RWPE1 (cell line): ENCODE measurements around the gene SPAG4.

Experiments
- CTCF ChIA-PET: fragments of 350-600 bp; sonication (Branson Sonifier 250); formaldehyde crosslinking; extraction: SDS; loops from one replicate; lab custom pipeline; 2021; lab: Yijun Ruan, JAX
- POLR2A ChIA-PET: fragments of 400-600 bp; formaldehyde crosslinking; extraction: SDS; loops from one replicate; lab custom pipeline; 2020; ENCODE audit warnings: antibody characterized with exemption; ENCODE audit not compliant: low non-redundant PET; lab: Yijun Ruan, JAX
- DNase-seq: peaks from one replicate; pipeline ENCODE4 v3.0.0; 2012; ENCODE audit warnings: low spot score
- H3K27ac ChIP-seq: fragments of 450-650 bp; 2 replicates; pipeline ENCODE4 v1.5.1; 2017
- TF ChIP-seq, protein P1 (sequence below): fragments of 450-650 bp; conservative IDR thresholded peaks from 2 replicates; pipeline ENCODE4 v1.5.1; 2017; ENCODE audit warnings: low read depth, mild to moderate bottlenecking

Gene SPAG4

GRCh38 chr20:35595901-35596300 lies 19.7 kb upstream of the SPAG4 start:
- no peak overlapping the region for H3K27ac ChIP-seq
- DNase-seq, result peak; percentile 55
- TF ChIP-seq, protein P1, sequence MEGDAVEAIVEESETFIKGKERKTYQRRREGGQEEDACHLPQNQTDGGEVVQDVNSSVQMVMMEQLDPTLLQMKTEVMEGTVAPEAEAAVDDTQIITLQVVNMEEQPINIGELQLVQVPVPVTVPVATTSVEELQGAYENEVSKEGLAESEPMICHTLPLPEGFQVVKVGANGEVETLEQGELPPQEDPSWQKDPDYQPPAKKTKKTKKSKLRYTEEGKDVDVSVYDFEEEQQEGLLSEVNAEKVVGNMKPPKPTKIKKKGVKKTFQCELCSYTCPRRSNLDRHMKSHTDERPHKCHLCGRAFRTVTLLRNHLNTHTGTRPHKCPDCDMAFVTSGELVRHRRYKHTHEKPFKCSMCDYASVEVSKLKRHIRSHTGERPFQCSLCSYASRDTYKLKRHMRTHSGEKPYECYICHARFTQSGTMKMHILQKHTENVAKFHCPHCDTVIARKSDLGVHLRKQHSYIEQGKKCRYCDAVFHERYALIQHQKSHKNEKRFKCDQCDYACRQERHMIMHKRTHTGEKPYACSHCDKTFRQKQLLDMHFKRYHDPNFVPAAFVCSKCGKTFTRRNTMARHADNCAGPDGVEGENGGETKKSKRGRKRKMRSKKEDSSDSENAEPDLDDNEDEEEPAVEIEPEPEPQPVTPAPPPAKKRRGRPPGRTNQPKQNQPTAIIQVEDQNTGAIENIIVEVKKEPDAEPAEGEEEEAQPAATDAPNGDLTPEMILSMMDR, result no peak
- ChIA-PET POLR2A (no interaction called here), CTCF (interaction anchor here (0.6 to 1.1 kb wide), 2 partner anchors 17 to 89 kb away, joined by 3 read pairs; no protein-coding TSS in a partner anchor)

DNA sequence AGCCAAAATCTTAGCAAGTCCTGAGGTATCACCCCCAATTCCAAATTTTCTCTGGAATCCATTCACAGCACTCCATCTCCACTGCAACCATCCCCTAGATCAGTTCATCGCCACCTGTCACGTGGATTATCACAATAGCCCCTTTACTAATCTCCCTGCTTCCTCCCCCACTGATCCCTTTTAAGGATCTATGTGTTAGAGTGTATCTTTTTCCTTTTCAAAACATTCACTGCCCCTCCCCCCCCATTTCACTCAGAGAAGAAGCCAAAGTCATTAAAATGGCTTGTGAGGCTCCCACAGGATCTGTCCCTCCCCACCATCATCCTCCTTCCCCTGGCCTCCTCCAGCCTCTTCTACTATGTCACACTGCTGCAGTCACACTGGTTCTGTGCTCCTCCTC lies 18.4 kb upstream of the SPAG4 start:
- no peak for DNase-seq
- ChIA-PET POLR2A (no interaction called here), CTCF (interaction anchor here (0.7 to 1.2 kb wide), 2 partner anchors 18 to 593 kb away, joined by 3 to 4 read pairs; partner anchors contain the start of gene SPAG4)
- no peak overlapping the region for H3K27ac ChIP-seq
- TF ChIP-seq, protein P1, result no peak

DNA sequence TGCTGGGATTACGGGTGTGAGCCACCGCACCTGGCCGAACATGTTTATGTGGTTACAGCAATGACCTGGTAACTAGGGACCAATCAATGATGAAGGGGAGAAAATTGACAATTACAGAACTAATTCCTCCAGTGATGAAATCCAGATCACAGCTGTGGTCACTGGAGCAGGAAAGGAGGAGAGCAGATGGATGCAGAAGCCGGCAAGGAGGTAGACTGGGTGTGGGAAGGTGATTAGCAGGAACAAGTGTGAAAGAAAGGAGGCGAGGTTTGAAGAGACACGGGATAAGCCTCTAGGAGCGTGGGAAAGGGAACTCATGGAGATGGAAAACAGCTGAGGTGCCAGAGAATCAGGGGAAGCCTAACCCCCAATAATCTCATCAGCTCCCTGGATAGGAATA lies 17.2 kb upstream of the SPAG4 start:
- ChIA-PET CTCF (interaction anchor here (0.6 kb wide), 1 partner anchor 14 kb away, joined by 3 read pairs; no protein-coding TSS in a partner anchor), POLR2A (no interaction called here)
- TF ChIP-seq, protein P1, result no peak
- no peak overlapping the region for H3K27ac ChIP-seq
- no peak for DNase-seq

GRCh38 chr20:35598899-35599775 lies 16.5 kb upstream of the SPAG4 start:
- ChIA-PET POLR2A (no interaction called here), CTCF (interaction anchor here (0.5 to 0.6 kb wide), 2 partner anchors 14 to 191 kb away, joined by 3 to 4 read pairs; no protein-coding TSS in a partner anchor)
- H3K27ac ChIP-seq, result no peak overlapping the region
- DNase-seq, result no peak
- TF ChIP-seq, protein P1, result no peak

DNA sequence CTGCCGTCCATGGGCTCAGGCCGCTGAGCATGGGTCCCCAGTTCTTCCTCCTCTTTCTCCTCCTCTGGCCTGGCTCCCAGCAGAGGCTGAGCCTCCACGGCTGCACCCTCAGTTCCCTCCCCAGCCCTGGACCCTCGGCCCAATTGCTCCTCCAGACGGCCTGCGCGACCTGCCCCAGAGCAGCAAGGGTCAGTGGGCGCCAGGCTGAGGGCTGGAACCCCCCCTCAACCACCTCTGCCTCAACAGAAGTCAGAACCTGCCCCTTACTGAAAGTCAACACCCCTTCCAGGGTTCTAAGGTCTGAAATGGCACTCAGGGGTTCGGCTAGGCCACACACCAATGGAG lies 15.9 kb upstream of the SPAG4 start:
- CTCF ChIA-PET, result interaction anchor here (0.5 kb wide), 1 partner anchor 192 kb away, joined by 4 read pairs; no protein-coding TSS in a partner anchor
- POLR2A ChIA-PET, result no interaction called here
- TF ChIP-seq, protein P1, result no peak
- no peak overlapping the region for H3K27ac ChIP-seq
- no peak for DNase-seq

GRCh38 chr20:35600176-35600992 lies 15.2 kb upstream of the SPAG4 start:
- TF ChIP-seq, protein P1, result no peak
- H3K27ac ChIP-seq, result no peak overlapping the region
- ChIA-PET POLR2A (no interaction called here), CTCF (interaction anchor here (0.5 to 1.2 kb wide), 3 partner anchors 19 to 812 kb away, joined by 3 to 4 read pairs (median 4); no protein-coding TSS in a partner anchor)
- DNase-seq, result no peak
